ENCODE data around the gene TENM4. TPM values are rescaled to one million over a fixed set of nuclear protein-coding genes. Genes with fewer than 3 reads are reported as not detected.

Gene TENM4
- total RNA-seq, 2 donors from 2014 or later = 68.2 to 130 TPM

DNA sequence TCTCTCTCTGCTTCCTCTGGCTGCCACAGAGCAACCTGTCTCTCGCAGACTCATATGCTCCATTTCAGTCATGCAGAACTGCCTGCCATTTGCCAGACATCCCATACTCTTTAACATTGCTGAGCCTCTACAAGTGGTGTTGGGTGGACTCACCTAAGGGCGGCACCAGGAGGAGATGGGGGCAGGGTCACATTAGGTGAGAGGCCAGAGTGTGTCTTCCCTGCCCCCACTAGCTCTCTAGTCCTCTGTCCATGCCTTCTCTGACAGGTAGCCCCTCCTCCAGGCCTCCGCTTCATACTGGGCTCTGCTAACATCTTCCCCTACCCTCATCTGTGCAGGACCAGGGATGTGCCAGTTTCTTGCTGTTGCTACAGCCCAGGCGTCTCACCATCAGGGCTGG, 366.3 kb downstream of the TENM4 start:
- Mint-ChIP-seq H3K4me1 (peaks cover 8% of the 10 kb centered on the region), H3K9me3 (peaks cover 9% of the 10 kb centered on the region), H3K4me3 (no peak overlapping the region), H3K36me3 (ENCODE audit: low read depth) (peaks cover 29% of the 10 kb centered on the region), H3K27me3 (ENCODE audit: insufficient read depth) (no peaks in the 10 kb centered on the region), H3K27ac (no peak overlapping the region)
- peaks cover 5% of the 10 kb centered on the region for H3K9me3 ChIP-seq (ENCODE audit: control insufficient read depth, low read length)
- no peak overlapping the region for H3K4me3 ChIP-seq (ENCODE audit: low read length)
- H3K27ac ChIP-seq (ENCODE audit: low read depth, low read length) = no peak overlapping the region
- TF ChIP-seq, protein P1, sequence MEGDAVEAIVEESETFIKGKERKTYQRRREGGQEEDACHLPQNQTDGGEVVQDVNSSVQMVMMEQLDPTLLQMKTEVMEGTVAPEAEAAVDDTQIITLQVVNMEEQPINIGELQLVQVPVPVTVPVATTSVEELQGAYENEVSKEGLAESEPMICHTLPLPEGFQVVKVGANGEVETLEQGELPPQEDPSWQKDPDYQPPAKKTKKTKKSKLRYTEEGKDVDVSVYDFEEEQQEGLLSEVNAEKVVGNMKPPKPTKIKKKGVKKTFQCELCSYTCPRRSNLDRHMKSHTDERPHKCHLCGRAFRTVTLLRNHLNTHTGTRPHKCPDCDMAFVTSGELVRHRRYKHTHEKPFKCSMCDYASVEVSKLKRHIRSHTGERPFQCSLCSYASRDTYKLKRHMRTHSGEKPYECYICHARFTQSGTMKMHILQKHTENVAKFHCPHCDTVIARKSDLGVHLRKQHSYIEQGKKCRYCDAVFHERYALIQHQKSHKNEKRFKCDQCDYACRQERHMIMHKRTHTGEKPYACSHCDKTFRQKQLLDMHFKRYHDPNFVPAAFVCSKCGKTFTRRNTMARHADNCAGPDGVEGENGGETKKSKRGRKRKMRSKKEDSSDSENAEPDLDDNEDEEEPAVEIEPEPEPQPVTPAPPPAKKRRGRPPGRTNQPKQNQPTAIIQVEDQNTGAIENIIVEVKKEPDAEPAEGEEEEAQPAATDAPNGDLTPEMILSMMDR (conservative IDR thresholded peaks at IDR 0.05) = no peak
- no peaks in the 10 kb centered on the region for H3K36me3 ChIP-seq (ENCODE audit: control insufficient read depth, insufficient read depth, low read length)
- no peak overlapping the region for H3K9ac ChIP-seq (ENCODE audit: extremely low read depth, low read length, poor library complexity, severe bottlenecking)
- DNase-seq = no peak
- WGBS, 2 experiments (ENCODE audit: insufficient coverage in 1 of 2, insufficient read length in 1 of 2) = 92 to 100% methylated on average over 2 to 4 of the region's 4 CpGs
- no peaks in the 10 kb centered on the region for H3K27me3 ChIP-seq (ENCODE audit: control insufficient read depth, insufficient read depth, low read length, poor library complexity, severe bottlenecking)
- H3K4me1 ChIP-seq (ENCODE audit: control insufficient read depth, insufficient read depth, low read length) = no peaks in the 10 kb centered on the region

DNA sequence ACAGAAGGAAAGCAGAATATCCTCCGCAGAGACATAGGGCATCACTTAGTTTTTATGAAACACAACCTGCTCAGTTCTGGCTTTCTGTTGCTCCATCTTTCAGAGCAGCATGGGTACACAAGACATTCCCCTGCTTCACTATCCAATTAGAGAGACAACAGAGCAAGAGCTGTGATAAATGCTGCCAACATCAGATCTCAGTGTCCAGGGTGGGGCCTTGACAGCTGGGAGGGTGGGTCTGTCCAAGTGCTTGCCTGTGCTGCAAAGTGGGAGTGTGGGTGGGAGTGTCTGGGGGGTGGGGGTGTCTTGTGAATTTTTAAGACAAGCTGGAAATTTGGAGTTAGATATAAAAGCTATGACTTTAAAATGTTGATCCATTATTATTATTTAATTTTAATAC, 369.6 kb downstream of the TENM4 start:
- H3K4me1 ChIP-seq (ENCODE audit: control insufficient read depth, insufficient read depth, low read length) = peaks cover 8% of the 10 kb centered on the region
- peaks cover 2% of the 10 kb centered on the region for H3K9me3 ChIP-seq (ENCODE audit: control insufficient read depth, low read length)
- no peaks in the 10 kb centered on the region for H3K27me3 ChIP-seq (ENCODE audit: control insufficient read depth, insufficient read depth, low read length, poor library complexity, severe bottlenecking)
- Mint-ChIP-seq H3K4me1 (peaks cover 28% of the 10 kb centered on the region), H3K27me3 (ENCODE audit: insufficient read depth) (no peaks in the 10 kb centered on the region), H3K36me3 (ENCODE audit: low read depth) (peaks cover 30% of the 10 kb centered on the region), H3K27ac (no peak overlapping the region), H3K4me3 (no peak overlapping the region), H3K9me3 (peaks cover 5% of the 10 kb centered on the region)
- H3K9ac ChIP-seq (ENCODE audit: extremely low read depth, low read length, poor library complexity, severe bottlenecking) = no peak overlapping the region
- WGBS, 2 experiments (ENCODE audit: insufficient coverage in 1 of 2, insufficient read length in 1 of 2) = 97 to 100% methylated on average over 1 of the region's 1 CpG
- H3K36me3 ChIP-seq (ENCODE audit: control insufficient read depth, insufficient read depth, low read length) = no peaks in the 10 kb centered on the region
- no peak for DNase-seq
- TF ChIP-seq, protein P1 (conservative IDR thresholded peaks at IDR 0.05) = no peak
- H3K27ac ChIP-seq (ENCODE audit: low read depth, low read length) = no peak overlapping the region
- H3K4me3 ChIP-seq (ENCODE audit: low read length) = no peak overlapping the region

DNA sequence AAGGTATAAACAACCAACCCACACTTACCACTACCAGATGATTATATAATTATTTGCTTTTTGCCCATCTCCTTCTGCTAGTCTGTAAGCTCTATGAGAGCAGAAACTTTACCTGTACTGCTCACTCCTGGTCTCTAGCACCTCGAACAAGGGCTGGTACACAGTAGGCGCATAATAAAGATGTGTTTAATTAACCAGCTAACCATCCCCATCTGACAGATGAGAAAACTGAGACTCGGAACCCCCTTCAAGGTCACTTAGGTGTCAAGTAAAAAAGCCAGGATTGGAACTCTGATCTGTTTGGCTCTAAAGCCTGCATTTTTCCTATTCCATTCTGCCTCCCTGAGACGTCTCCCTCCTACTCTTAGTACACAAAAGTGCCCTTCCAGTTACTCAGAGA, 370.3 kb downstream of the TENM4 start:
- TF ChIP-seq, protein P1 (conservative IDR thresholded peaks at IDR 0.05) = no peak
- peaks cover 35% of the 10 kb centered on the region for H3K4me1 Mint-ChIP-seq
- Histone ChIP-seq H3K27me3 (ENCODE audit: control insufficient read depth, insufficient read depth, low read length, poor library complexity, severe bottlenecking) (no peaks in the 10 kb centered on the region), H3K9me3 (ENCODE audit: control insufficient read depth, low read length) (no peaks in the 10 kb centered on the region), H3K9ac (ENCODE audit: extremely low read depth, low read length, poor library complexity, severe bottlenecking) (no peak overlapping the region), H3K27ac (ENCODE audit: low read depth, low read length) (no peak overlapping the region), H3K4me1 (ENCODE audit: control insufficient read depth, insufficient read depth, low read length) (peaks cover 11% of the 10 kb centered on the region), H3K4me3 (ENCODE audit: low read length) (no peak overlapping the region), H3K36me3 (ENCODE audit: control insufficient read depth, insufficient read depth, low read length) (no peaks in the 10 kb centered on the region)
- H3K9me3 Mint-ChIP-seq = no peaks in the 10 kb centered on the region
- peaks cover 24% of the 10 kb centered on the region for H3K36me3 Mint-ChIP-seq (ENCODE audit: low read depth)
- WGBS, 2 experiments (ENCODE audit: insufficient coverage in 1 of 2, insufficient read length in 1 of 2) = 79 to 91% methylated on average over 3 to 4 of the region's 4 CpGs
- H3K27me3 Mint-ChIP-seq (ENCODE audit: insufficient read depth) = no peaks in the 10 kb centered on the region
- no peak for DNase-seq
- no peak overlapping the region for H3K4me3 Mint-ChIP-seq
- H3K27ac Mint-ChIP-seq = no peak overlapping the region

All from endodermal cell (in vitro differentiated cells).